HG03064 (cell line): ENCODE measurements around the gene ENTPD5.

Experiments
- ATAC-seq: cut with Tn5 transposase; IDR thresholded peaks from one replicate; pipeline ENCODE4 v1.9.1; 2021; ENCODE audit warnings: low read depth; ENCODE audit not compliant: unreplicated experiment

ENTPD5 gene

GRCh38 chr14:74018586-74019407 is at the start of gene ENTPD5, which contains the start of gene BBOF1:
Gene ENTPD5 (minus strand): TSS chr14:74019288. CDS start chr14:73988102, 31,186 bp downstream.
Gene BBOF1 (plus strand): TSS chr14:74019349. CDS start chr14:74019479, 130 bp downstream.
- ATAC-seq: peak; percentile 85

GRCh38 chr14:74065746-74066575 is 46.9 kb upstream of the ENTPD5 start:
- no peak for ATAC-seq

GRCh38 chr14:74064883-74065282 is 45.8 kb upstream of the ENTPD5 start:
- no peak for ATAC-seq

- no peak for ATAC-seq
Measured at GRCh38 chr14:74064426-74064825, 45.3 kb upstream of the ENTPD5 start.

GRCh38 chr14:74062809-74063150 is 43.7 kb upstream of the ENTPD5 start:
- no peak for ATAC-seq

GRCh38 chr14:74049876-74050495 is 30.9 kb upstream of the ENTPD5 start:
- ATAC-seq: no peak

- no peak for ATAC-seq
Measured at GRCh38 chr14:74048281-74048680, 29.2 kb upstream of the ENTPD5 start.

GRCh38 chr14:74045522-74045921 is 26.4 kb upstream of the ENTPD5 start:
- no peak for ATAC-seq

- no peak for ATAC-seq
Measured at GRCh38 chr14:74042296-74042695, 23.2 kb upstream of the ENTPD5 start.

- ATAC-seq: no peak
Measured at GRCh38 chr14:74038020-74038859, 19.2 kb upstream of the ENTPD5 start.

- no peak for ATAC-seq
Measured at GRCh38 chr14:74035556-74035955, 16.5 kb upstream of the ENTPD5 start.

GRCh38 chr14:74034572-74034971 is 15.5 kb upstream of the ENTPD5 start:
- ATAC-seq: no peak

GRCh38 chr14:74029136-74029535 is 10.0 kb upstream of the ENTPD5 start:
- no peak for ATAC-seq

GRCh38 chr14:74022346-74022745 is 3.3 kb upstream of the ENTPD5 start:
- no peak for ATAC-seq

- no peak for ATAC-seq
Measured at GRCh38 chr14:74019408-74020137, 485 bp upstream of the ENTPD5 start.

- ATAC-seq: no peak
Measured at GRCh38 chr14:74018174-74018585, 908 bp downstream of the ENTPD5 start.

- ATAC-seq: no peak
Measured at GRCh38 chr14:74015963-74016362, 3.1 kb downstream of the ENTPD5 start.

- ATAC-seq: no peak
Measured at GRCh38 chr14:74015176-74015575, 3.9 kb downstream of the ENTPD5 start.

- ATAC-seq: no peak
Measured at GRCh38 chr14:74014299-74014698, 4.8 kb downstream of the ENTPD5 start.
